ES-I3 (cell line): Measurements from ENCODE around the gene RAB4B.
"Not testable (repeated sequence)": the region's sequence is repeated elsewhere in the genome, so short reads cannot be mapped to it uniquely, and the experiment has no call there.

Experiments used
- H3K36me3 ChIP-seq: 2 replicates; pipeline ENCODE4 v1.6.1; 2013; ENCODE audit warnings: mild to moderate bottlenecking, low read length, control low read depth, moderate library complexity; ENCODE audit not compliant: insufficient read depth
- H3K4me1 ChIP-seq: 2 replicates; pipeline ENCODE4 v1.6.1; 2013; ENCODE audit warnings: mild to moderate bottlenecking, control low read depth, low read length; ENCODE audit not compliant: insufficient read depth
- H3K9ac ChIP-seq: 2 replicates; pipeline ENCODE4 v1.6.1; 2013; ENCODE audit warnings: low read depth, mild to moderate bottlenecking, low read length, moderate library complexity
- H3K9me3 ChIP-seq: 2 replicates; pipeline ENCODE4 v1.6.1; 2013; ENCODE audit warnings: mild to moderate bottlenecking, low read length, moderate library complexity; ENCODE audit not compliant: control insufficient read depth, insufficient read depth

The RAB4B gene

GRCh38 chr19:40762754-40763470 lies 15.1 kb upstream of the RAB4B start:
- H3K4me1 ChIP-seq = no peaks in the 10 kb centered on the region
- peaks cover 63% of the 10 kb centered on the region for H3K36me3 ChIP-seq
- H3K9me3 ChIP-seq = no peaks in the 10 kb centered on the region
- no peak overlapping the region for H3K9ac ChIP-seq

- Histone ChIP-seq H3K9me3 (no peaks in the 10 kb centered on the region), H3K36me3 (peaks cover 57% of the 10 kb centered on the region), H3K4me1 (no peaks in the 10 kb centered on the region), H3K9ac (no peak overlapping the region)
These were observed 14.5 kb upstream of the RAB4B start for GRCh38 chr19:40763526-40763925.

- H3K9me3 ChIP-seq = no peaks in the 10 kb centered on the region
- no peak overlapping the region for H3K9ac ChIP-seq
- peaks cover 56% of the 10 kb centered on the region for H3K36me3 ChIP-seq
- no peaks in the 10 kb centered on the region for H3K4me1 ChIP-seq
These were observed 14.1 kb upstream of the RAB4B start for GRCh38 chr19:40763963-40764362.

GRCh38 chr19:40766385-40766784 lies 11.7 kb upstream of the RAB4B start:
- not testable (repeated sequence) for H3K9me3 ChIP-seq, H3K4me1 ChIP-seq, H3K9ac ChIP-seq
- peaks cover 39% of the 10 kb centered on the region for H3K36me3 ChIP-seq

GRCh38 chr19:40768869-40769268 lies 9.2 kb upstream of the RAB4B start:
- no peaks in the 10 kb centered on the region for H3K9me3 ChIP-seq
- H3K36me3 ChIP-seq = peaks cover 20% of the 10 kb centered on the region
- H3K9ac ChIP-seq = no peak overlapping the region
- H3K4me1 ChIP-seq = no peaks in the 10 kb centered on the region

GRCh38 chr19:40771101-40771862 lies 6.8 kb upstream of the RAB4B start:
- not testable (repeated sequence) for H3K36me3 ChIP-seq, H3K9ac ChIP-seq, H3K9me3 ChIP-seq, H3K4me1 ChIP-seq

GRCh38 chr19:40774916-40775631 lies 3.0 kb upstream of the RAB4B start, which contains the start of gene MIA:
TSS of gene MIA (plus strand) at chr19:40775521. CDS start at chr19:40775543, 22 bp downstream.
- Histone ChIP-seq H3K4me1 (peaks cover 20% of the 10 kb centered on the region), H3K9me3 (no peaks in the 10 kb centered on the region), H3K9ac (no peak within 1 kb of the TSS)

GRCh38 chr19:40775632-40776022 lies 2.4 kb upstream of the RAB4B start:
- no peak overlapping the region for H3K9ac ChIP-seq
- H3K36me3 ChIP-seq = no peaks in the 10 kb centered on the region
- peaks cover 20% of the 10 kb centered on the region for H3K4me1 ChIP-seq
- H3K9me3 ChIP-seq = no peaks in the 10 kb centered on the region

More at GRCh38 chr19:40774916-40775631, 3.0 kb upstream of the RAB4B start, which contains the start of gene MIA:
- no peaks in the 10 kb centered on the region for H3K36me3 ChIP-seq

GRCh38 chr19:40776364-40776763 lies 1.7 kb upstream of the RAB4B start:
- peaks cover 20% of the 10 kb centered on the region for H3K4me1 ChIP-seq
- no peaks in the 10 kb centered on the region for H3K9me3 ChIP-seq
- no peaks in the 10 kb centered on the region for H3K36me3 ChIP-seq
- H3K9ac ChIP-seq = no peak overlapping the region

GRCh38 chr19:40776932-40777644 lies 959 bp upstream of the RAB4B start:
- peaks cover 20% of the 10 kb centered on the region for H3K4me1 ChIP-seq
- H3K9me3 ChIP-seq = no peaks in the 10 kb centered on the region
- H3K36me3 ChIP-seq = no peaks in the 10 kb centered on the region
- H3K9ac ChIP-seq = peak overlapping the region; percentile 71

- H3K36me3 ChIP-seq = no peaks in the 10 kb centered on the region
- H3K9ac ChIP-seq = peak overlapping the region; percentile 71
- no peaks in the 10 kb centered on the region for H3K9me3 ChIP-seq
- peaks cover 20% of the 10 kb centered on the region for H3K4me1 ChIP-seq
These were observed 456 bp upstream of the RAB4B start for GRCh38 chr19:40777645-40777936.

GRCh38 chr19:40778706-40779284 lies 748 bp downstream of the RAB4B start:
- H3K9me3 ChIP-seq = no peaks in the 10 kb centered on the region
- no peaks in the 10 kb centered on the region for H3K36me3 ChIP-seq
- H3K9ac ChIP-seq = peak overlapping the region; percentile 92
- H3K4me1 ChIP-seq = peaks cover 20% of the 10 kb centered on the region

- Histone ChIP-seq H3K9ac (no peak overlapping the region), H3K4me1 (peaks cover 13% of the 10 kb centered on the region), H3K36me3 (no peaks in the 10 kb centered on the region), H3K9me3 (no peaks in the 10 kb centered on the region)
These were observed 2.5 kb downstream of the RAB4B start for GRCh38 chr19:40780582-40780981.

GRCh38 chr19:40781140-40781539 lies 3.1 kb downstream of the RAB4B start:
- Histone ChIP-seq H3K9ac (no peak overlapping the region), H3K36me3 (no peaks in the 10 kb centered on the region), H3K4me1 (peaks cover 12% of the 10 kb centered on the region; the same call in 1 of the 2 replicates), H3K9me3 (no peaks in the 10 kb centered on the region)
